ENCODE data around the gene HMGN5.

GRCh38 chrX:81208916-81209315 is 7.2 kb upstream of the HMGN5 start:
- TF ChIP-seq IRF1 (CRISPR knock-in tag; IDR thresholded peaks at IDR 0.05) = no peak
- TF ChIP-seq, protein P1, sequence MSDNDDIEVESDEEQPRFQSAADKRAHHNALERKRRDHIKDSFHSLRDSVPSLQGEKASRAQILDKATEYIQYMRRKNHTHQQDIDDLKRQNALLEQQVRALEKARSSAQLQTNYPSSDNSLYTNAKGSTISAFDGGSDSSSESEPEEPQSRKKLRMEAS (CRISPR knock-in tag; IDR thresholded peaks at IDR 0.05) = no peak
- no peak for TF ChIP-seq ZNF423 (CRISPR knock-in tag; IDR thresholded peaks at IDR 0.05)
- TF ChIP-seq ATF3 (CRISPR knock-in tag; conservative IDR thresholded peaks at IDR 0.05) = no peak
- no peak for TF ChIP-seq CTCF (IDR thresholded peaks at IDR 0.05)
- TF ChIP-seq ATF6 (CRISPR knock-in tag; IDR thresholded peaks at IDR 0.05) = no peak

Data from WTC11 (cell line).